HL-60 (cell line): ENCODE measurements around the gene WDR70.

Source experiments
- DNase-seq, 2 experiments: peaks; one replicate each; pipeline ENCODE4 v3.0.0-alpha.2; 2010 to 2020; ENCODE audit warnings: low read depth in 1 of 2, low spot score in 1 of 2
- H3K27ac ChIP-seq: fragments of 250-450 bp; sonication (Bioruptor Pico); replicated peaks from 2 replicates; pipeline ENCODE4 v1.5.1; 2020; ENCODE audit warnings: mild to moderate bottlenecking, moderate library complexity
- H3K27me3 ChIP-seq: fragments of 250-450 bp; sonication (Bioruptor Pico); 2 replicates; pipeline ENCODE4 v1.5.1; 2021; ENCODE audit warnings: mild to moderate bottlenecking, moderate library complexity; ENCODE audit not compliant: insufficient read depth, poor library complexity, severe bottlenecking
- H3K4me3 ChIP-seq: replicated peaks from 2 replicates; pipeline ENCODE4 v1.5.1; 2011; ENCODE audit warnings: mild to moderate bottlenecking, control low read depth, low read length; ENCODE audit not compliant: insufficient read depth
- GABPA ChIP-seq: IDR thresholded peaks from 2 replicates; pipeline ENCODE4 v1.6.1; 2012; ENCODE audit warnings: low read depth
- POLR2AphosphoS5 ChIP-seq: IDR thresholded peaks from 2 replicates; pipeline ENCODE4 v1.6.1; 2012; ENCODE audit warnings: low read depth
- SPI1 ChIP-seq: IDR thresholded peaks from 2 replicates; pipeline ENCODE4 v1.6.1; 2012; ENCODE audit warnings: low read depth, mild to moderate bottlenecking, borderline replicate concordance
- TF ChIP-seq, protein P1 (sequence below): IDR thresholded peaks from one replicate; pipeline ENCODE4 v1.5.1; 2011; ENCODE audit warnings: low read length, control low read depth, inconsistent platforms; ENCODE audit not compliant: insufficient read depth
- TF ChIP-seq, protein P2 (sequence below): IDR thresholded peaks from 2 replicates; pipeline ENCODE4 v1.6.1; 2012; ENCODE audit warnings: low read depth; ENCODE audit not compliant: insufficient replicate concordance

The WDR70 gene

GRCh38 chr5:37727238-37727637, 348.1 kb downstream of the WDR70 start:
- TF ChIP-seq SPI1 = no peak
- TF ChIP-seq GABPA = no peak
- no peaks in the 10 kb centered on the region for H3K27me3 ChIP-seq
- no peak overlapping the region for H3K27ac ChIP-seq
- no peak for DNase-seq
- H3K4me3 ChIP-seq = no peak overlapping the region

GRCh38 chr5:37730896-37731455, 351.9 kb downstream of the WDR70 start:
- DNase-seq = no peak
- TF ChIP-seq, protein P1, sequence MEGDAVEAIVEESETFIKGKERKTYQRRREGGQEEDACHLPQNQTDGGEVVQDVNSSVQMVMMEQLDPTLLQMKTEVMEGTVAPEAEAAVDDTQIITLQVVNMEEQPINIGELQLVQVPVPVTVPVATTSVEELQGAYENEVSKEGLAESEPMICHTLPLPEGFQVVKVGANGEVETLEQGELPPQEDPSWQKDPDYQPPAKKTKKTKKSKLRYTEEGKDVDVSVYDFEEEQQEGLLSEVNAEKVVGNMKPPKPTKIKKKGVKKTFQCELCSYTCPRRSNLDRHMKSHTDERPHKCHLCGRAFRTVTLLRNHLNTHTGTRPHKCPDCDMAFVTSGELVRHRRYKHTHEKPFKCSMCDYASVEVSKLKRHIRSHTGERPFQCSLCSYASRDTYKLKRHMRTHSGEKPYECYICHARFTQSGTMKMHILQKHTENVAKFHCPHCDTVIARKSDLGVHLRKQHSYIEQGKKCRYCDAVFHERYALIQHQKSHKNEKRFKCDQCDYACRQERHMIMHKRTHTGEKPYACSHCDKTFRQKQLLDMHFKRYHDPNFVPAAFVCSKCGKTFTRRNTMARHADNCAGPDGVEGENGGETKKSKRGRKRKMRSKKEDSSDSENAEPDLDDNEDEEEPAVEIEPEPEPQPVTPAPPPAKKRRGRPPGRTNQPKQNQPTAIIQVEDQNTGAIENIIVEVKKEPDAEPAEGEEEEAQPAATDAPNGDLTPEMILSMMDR = no peak
- TF ChIP-seq GABPA = no peak
- TF ChIP-seq, protein P2, sequence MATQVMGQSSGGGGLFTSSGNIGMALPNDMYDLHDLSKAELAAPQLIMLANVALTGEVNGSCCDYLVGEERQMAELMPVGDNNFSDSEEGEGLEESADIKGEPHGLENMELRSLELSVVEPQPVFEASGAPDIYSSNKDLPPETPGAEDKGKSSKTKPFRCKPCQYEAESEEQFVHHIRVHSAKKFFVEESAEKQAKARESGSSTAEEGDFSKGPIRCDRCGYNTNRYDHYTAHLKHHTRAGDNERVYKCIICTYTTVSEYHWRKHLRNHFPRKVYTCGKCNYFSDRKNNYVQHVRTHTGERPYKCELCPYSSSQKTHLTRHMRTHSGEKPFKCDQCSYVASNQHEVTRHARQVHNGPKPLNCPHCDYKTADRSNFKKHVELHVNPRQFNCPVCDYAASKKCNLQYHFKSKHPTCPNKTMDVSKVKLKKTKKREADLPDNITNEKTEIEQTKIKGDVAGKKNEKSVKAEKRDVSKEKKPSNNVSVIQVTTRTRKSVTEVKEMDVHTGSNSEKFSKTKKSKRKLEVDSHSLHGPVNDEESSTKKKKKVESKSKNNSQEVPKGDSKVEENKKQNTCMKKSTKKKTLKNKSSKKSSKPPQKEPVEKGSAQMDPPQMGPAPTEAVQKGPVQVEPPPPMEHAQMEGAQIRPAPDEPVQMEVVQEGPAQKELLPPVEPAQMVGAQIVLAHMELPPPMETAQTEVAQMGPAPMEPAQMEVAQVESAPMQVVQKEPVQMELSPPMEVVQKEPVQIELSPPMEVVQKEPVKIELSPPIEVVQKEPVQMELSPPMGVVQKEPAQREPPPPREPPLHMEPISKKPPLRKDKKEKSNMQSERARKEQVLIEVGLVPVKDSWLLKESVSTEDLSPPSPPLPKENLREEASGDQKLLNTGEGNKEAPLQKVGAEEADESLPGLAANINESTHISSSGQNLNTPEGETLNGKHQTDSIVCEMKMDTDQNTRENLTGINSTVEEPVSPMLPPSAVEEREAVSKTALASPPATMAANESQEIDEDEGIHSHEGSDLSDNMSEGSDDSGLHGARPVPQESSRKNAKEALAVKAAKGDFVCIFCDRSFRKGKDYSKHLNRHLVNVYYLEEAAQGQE = no peak
- TF ChIP-seq SPI1 = no peak
- no peak for TF ChIP-seq POLR2AphosphoS5
- H3K4me3 ChIP-seq = no peak overlapping the region
- H3K27ac ChIP-seq = no peak overlapping the region
- H3K27me3 ChIP-seq = no peaks in the 10 kb centered on the region

DNA sequence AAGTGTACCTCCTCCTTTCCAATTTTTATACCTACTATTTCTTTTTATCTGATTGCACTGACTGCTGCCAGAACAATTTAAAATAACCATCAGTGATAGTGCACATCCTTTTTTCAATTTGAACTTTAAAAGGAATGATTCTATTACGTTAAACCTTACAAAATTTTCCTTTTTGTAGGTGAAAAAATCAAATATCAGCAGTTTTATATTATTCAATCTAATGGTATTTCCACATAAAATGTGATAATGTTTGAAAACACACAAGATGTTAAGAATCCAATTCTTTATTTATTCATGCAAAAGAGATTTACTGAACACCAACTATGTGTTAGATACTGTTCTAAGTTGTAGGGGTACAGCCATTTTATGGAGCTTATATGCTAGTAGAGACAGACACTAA, 355.0 kb downstream of the WDR70 start:
- no peaks in the 10 kb centered on the region for H3K27me3 ChIP-seq
- H3K4me3 ChIP-seq = no peak overlapping the region
- H3K27ac ChIP-seq = no peak overlapping the region
- TF ChIP-seq SPI1 (no peak), POLR2AphosphoS5 (no peak), GABPA (no peak)
- TF ChIP-seq, protein P1 = no peak
- TF ChIP-seq, protein P2 = no peak
- DNase-seq = no peak

GRCh38 chr5:37735649-37736347, 356.7 kb downstream of the WDR70 start:
- TF ChIP-seq GABPA (no peak), POLR2AphosphoS5 (no peak)
- TF ChIP-seq, protein P1 = no peak
- H3K27ac ChIP-seq = no peak overlapping the region
- H3K27me3 ChIP-seq = no peaks in the 10 kb centered on the region
- no peak for DNase-seq
- no peak overlapping the region for H3K4me3 ChIP-seq
